ENCODE results near the gene RSPH10B2.
"Not testable (repeated sequence)": the region's sequence is repeated elsewhere in the genome, so short reads cannot be mapped to it uniquely, and the experiment has no call there.

RSPH10B2 gene

GRCh38 chr7:6753964-6754363, at the start of gene RSPH10B2:
Gene RSPH10B2 (plus strand): TSS chr7:6754103. CDS start chr7:6757678, 3,575 bp downstream.
- not testable (repeated sequence) for DNase-seq

- no peak for DNase-seq
These were observed 47.8 kb upstream of the RSPH10B2 start for GRCh38 chr7:6705959-6706665.

GRCh38 chr7:6706666-6707407, 47.1 kb upstream of the RSPH10B2 start, which contains the start of gene ZNF12:
Gene ZNF12 (minus strand): TSS chr7:6706947. CDS start chr7:6705173, 1,774 bp downstream.
- DNase-seq: peak; percentile 92

GRCh38 chr7:6708304-6708703, 45.6 kb upstream of the RSPH10B2 start:
- DNase-seq: no peak

GRCh38 chr7:6709808-6710207, 44.1 kb upstream of the RSPH10B2 start:
- no peak for DNase-seq

GRCh38 chr7:6714360-6714759, 39.5 kb upstream of the RSPH10B2 start:
- no peak for DNase-seq

GRCh38 chr7:6715898-6716297, 38.0 kb upstream of the RSPH10B2 start:
- not testable (repeated sequence) for DNase-seq

GRCh38 chr7:6718124-6718523, 35.8 kb upstream of the RSPH10B2 start:
- no peak for DNase-seq

- not testable (repeated sequence) for DNase-seq
These were observed 29.6 kb upstream of the RSPH10B2 start for GRCh38 chr7:6724351-6724750.

GRCh38 chr7:6725003-6725402, 28.9 kb upstream of the RSPH10B2 start:
- DNase-seq: no peak

GRCh38 chr7:6726341-6726740, 27.6 kb upstream of the RSPH10B2 start:
- not testable (repeated sequence) for DNase-seq

GRCh38 chr7:6727663-6728062, 26.2 kb upstream of the RSPH10B2 start:
- DNase-seq: no peak

GRCh38 chr7:6728893-6729491, 24.9 kb upstream of the RSPH10B2 start:
- not testable (repeated sequence) for DNase-seq

- DNase-seq: peak; percentile 80
These were observed 24.2 kb upstream of the RSPH10B2 start for GRCh38 chr7:6729492-6730342.

GRCh38 chr7:6730343-6730633, 23.6 kb upstream of the RSPH10B2 start:
- no peak for DNase-seq

GRCh38 chr7:6738415-6738814, 15.5 kb upstream of the RSPH10B2 start:
- DNase-seq: not testable (repeated sequence)

GRCh38 chr7:6744410-6745100, 9.3 kb upstream of the RSPH10B2 start:
- not testable (repeated sequence) for DNase-seq

- DNase-seq: not testable (repeated sequence)
These were observed 4.6 kb upstream of the RSPH10B2 start for GRCh38 chr7:6749335-6749734.

GRCh38 chr7:6750173-6750572, 3.7 kb upstream of the RSPH10B2 start:
- DNase-seq: not testable (repeated sequence)

GRCh38 chr7:6761186-6761585, 7.3 kb downstream of the RSPH10B2 start:
- not testable (repeated sequence) for DNase-seq

GRCh38 chr7:6781581-6781980, 27.7 kb downstream of the RSPH10B2 start:
- DNase-seq: not testable (repeated sequence)

GRCh38 chr7:6789353-6789752, 35.5 kb downstream of the RSPH10B2 start:
- not testable (repeated sequence) for DNase-seq

Measured in NCI-H1105 treated with DMSO at 0.1 percent for 48 hours (cell line).